ENCODE results near the gene CCDC12. TPM values are rescaled to one million over a fixed set of nuclear protein-coding genes. Genes with fewer than 3 reads are reported as not detected.

CCDC12 gene
- total and polyA plus RNA-seq, 9 of the 15 experiments (the other 6 are each of a cell fraction or from before 2014, with no cell fraction given): 8.9 to 201 (median 86.9) TPM

DNA sequence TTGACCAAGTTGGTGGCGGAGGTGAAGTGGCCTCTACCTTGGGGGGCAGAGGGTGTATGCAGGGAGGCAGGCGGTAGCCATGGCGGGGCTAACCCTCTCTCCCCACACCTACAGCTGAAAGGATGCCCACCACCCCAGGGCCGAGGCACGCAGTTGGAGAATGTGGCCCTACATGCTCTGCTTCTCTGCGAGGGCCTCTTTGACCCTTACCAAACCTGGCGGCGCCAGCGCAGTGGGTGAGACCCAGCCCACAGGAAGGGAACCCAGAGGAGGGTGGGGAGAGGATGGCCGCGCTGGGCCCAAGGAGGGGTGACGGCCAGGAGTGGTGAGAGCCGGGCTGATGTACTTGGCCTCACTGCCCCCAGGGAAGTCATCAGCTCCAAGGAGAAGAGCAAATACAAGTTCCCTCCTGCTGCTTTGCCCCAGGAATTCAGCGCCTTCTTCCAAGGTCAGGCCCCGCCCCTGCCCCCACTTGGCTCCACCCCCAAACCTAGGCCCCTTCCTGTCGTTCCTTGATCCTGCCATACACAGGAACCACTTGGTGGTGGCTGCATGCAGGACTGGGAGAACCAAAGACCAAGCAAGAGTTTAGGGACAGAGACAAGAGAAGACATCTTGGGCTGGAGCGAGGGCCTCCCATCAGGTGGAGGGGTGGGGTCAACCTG is 12.7 kb upstream of the CCDC12 start (continued):
- no peak for TF ChIP-seq SRSF1 (IDR thresholded peaks at IDR 0.05; ENCODE audit: low read depth, low read length)
- TF ChIP-seq, protein P1, sequence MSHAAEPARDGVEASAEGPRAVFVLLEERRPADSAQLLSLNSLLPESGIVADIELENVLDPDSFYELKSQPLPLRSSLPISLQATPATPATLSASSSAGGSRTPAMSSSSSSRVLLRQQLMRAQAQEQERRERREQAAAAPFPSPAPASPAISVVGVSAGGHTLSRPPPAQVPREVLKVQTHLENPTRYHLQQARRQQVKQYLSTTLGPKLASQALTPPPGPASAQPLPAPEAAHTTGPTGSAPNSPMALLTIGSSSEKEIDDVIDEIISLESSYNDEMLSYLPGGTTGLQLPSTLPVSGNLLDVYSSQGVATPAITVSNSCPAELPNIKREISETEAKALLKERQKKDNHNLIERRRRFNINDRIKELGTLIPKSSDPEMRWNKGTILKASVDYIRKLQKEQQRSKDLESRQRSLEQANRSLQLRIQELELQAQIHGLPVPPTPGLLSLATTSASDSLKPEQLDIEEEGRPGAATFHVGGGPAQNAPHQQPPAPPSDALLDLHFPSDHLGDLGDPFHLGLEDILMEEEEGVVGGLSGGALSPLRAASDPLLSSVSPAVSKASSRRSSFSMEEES (CRISPR knock-in tag; IDR thresholded peaks at IDR 0.05): no peak
- TF ChIP-seq TBL1XR1 (IDR thresholded peaks at IDR 0.05; ENCODE audit: low read length in 2 of 2): no peak
- no peak for TF ChIP-seq NCOA6 (IDR thresholded peaks at IDR 0.05)
- TF ChIP-seq PML (IDR thresholded peaks at IDR 0.05; ENCODE audit: low read length): no peak
- TF ChIP-seq JUN (IDR thresholded peaks at IDR 0.05; ENCODE audit: borderline replicate concordance, low read depth, low read length): no peak
- TF ChIP-seq JUN (CRISPR knock-in tag; IDR thresholded peaks at IDR 0.05; ENCODE audit: borderline replicate concordance): no peak
- TF ChIP-seq SNIP1 (IDR thresholded peaks at IDR 0.05; ENCODE audit: low read depth): no peak
- TF ChIP-seq KAT2B (IDR thresholded peaks at IDR 0.05; ENCODE audit: low read depth, low read length): no peak
- TF ChIP-seq, protein P2, sequence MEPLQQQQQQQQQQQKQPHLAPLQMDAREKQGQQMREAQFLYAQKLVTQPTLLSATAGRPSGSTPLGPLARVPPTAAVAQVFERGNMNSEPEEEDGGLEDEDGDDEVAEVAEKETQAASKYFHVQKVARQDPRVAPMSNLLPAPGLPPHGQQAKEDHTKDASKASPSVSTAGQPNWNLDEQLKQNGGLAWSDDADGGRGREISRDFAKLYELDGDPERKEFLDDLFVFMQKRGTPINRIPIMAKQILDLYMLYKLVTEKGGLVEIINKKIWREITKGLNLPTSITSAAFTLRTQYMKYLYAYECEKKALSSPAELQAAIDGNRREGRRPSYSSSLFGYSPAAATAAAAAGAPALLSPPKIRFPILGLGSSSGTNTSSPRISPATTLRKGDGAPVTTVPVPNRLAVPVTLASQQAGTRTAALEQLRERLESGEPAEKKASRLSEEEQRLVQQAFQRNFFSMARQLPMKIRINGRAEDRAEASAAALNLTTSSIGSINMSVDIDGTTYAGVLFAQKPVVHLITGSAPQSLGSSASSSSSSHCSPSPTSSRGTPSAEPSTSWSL (CRISPR knock-in tag; IDR thresholded peaks at IDR 0.05; ENCODE audit: borderline replicate concordance): peak; percentile 60; the same call in 1 of the 2 replicates
- no peak for TF ChIP-seq CBX8 (IDR thresholded peaks at IDR 0.05; ENCODE audit: borderline replicate concordance, extremely low read depth, low read depth, low read length, poor library complexity, severe bottlenecking)
- no peak for TF ChIP-seq NBN (IDR thresholded peaks at IDR 0.05; ENCODE audit: low read depth)
- TF ChIP-seq ZNF133 (CRISPR knock-in tag; IDR thresholded peaks at IDR 0.05): no peak
- TF ChIP-seq ZSCAN29 (IDR thresholded peaks at IDR 0.05): no peak
- TF ChIP-seq RBFOX2 (IDR thresholded peaks at IDR 0.05; ENCODE audit: low read depth, low read length): peak; percentile 59
- TF ChIP-seq, protein P3, sequence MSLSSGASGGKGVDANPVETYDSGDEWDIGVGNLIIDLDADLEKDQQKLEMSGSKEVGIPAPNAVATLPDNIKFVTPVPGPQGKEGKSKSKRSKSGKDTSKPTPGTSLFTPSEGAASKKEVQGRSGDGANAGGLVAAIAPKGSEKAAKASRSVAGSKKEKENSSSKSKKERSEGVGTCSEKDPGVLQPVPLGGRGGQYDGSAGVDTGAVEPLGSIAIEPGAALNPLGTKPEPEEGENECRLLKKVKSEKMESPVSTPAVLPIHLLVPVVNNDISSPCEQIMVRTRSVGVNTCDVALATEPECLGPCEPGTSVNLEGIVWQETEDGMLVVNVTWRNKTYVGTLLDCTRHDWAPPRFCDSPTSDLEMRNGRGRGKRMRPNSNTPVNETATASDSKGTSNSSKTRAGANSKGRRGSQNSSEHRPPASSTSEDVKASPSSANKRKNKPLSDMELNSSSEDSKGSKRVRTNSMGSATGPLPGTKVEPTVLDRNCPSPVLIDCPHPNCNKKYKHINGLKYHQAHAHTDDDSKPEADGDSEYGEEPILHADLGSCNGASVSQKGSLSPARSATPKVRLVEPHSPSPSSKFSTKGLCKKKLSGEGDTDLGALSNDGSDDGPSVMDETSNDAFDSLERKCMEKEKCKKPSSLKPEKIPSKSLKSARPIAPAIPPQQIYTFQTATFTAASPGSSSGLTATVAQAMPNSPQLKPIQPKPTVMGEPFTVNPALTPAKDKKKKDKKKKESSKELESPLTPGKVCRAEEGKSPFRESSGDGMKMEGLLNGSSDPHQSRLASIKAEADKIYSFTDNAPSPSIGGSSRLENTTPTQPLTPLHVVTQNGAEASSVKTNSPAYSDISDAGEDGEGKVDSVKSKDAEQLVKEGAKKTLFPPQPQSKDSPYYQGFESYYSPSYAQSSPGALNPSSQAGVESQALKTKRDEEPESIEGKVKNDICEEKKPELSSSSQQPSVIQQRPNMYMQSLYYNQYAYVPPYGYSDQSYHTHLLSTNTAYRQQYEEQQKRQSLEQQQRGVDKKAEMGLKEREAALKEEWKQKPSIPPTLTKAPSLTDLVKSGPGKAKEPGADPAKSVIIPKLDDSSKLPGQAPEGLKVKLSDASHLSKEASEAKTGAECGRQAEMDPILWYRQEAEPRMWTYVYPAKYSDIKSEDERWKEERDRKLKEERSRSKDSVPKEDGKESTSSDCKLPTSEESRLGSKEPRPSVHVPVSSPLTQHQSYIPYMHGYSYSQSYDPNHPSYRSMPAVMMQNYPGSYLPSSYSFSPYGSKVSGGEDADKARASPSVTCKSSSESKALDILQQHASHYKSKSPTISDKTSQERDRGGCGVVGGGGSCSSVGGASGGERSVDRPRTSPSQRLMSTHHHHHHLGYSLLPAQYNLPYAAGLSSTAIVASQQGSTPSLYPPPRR (CRISPR knock-in tag; IDR thresholded peaks at IDR 0.05; ENCODE audit: borderline replicate concordance): 0 out of 2 replicates have a peak, but pooled peaks have one; percentile 49
- TF ChIP-seq ZBTB1 (CRISPR knock-in tag; IDR thresholded peaks at IDR 0.05; ENCODE audit: borderline replicate concordance, low read depth): no peak
- TF ChIP-seq MAZ (CRISPR knock-in tag; conservative IDR thresholded peaks at IDR 0.05 in 1 of 2, IDR thresholded peaks at IDR 0.05 in 1 of 2): no peak
- TF ChIP-seq ZBTB43 (CRISPR knock-in tag; IDR thresholded peaks at IDR 0.05): no peak
